Osteoblast (primary cell): ENCODE data around the gene PRMT2. TPM values are rescaled to one million over a fixed set of nuclear protein-coding genes. Genes with fewer than 3 reads are reported as not detected.
A peak's percentile ranks its signal among the peaks of the same experiment; 100 is the strongest.

ENCODE experiments used
- DNase-seq: peaks from one replicate; pipeline ENCODE4 v3.0.0; 2011; ENCODE audit warnings: low spot score, mixed read lengths; ENCODE audit not compliant: insufficient read length; ENCODE audit errors: missing footprints
- H2AFZ ChIP-seq: 2 replicates; pipeline ENCODE4 v1.6.0; 2011; ENCODE audit warnings: mild to moderate bottlenecking, low read length
- H3K27ac ChIP-seq: 2 replicates; pipeline ENCODE4 v1.5.1; 2011; ENCODE audit warnings: mild to moderate bottlenecking, low read depth, low read length, moderate library complexity
- H3K27me3 ChIP-seq: 2 replicates; pipeline ENCODE4 v1.6.0; 2012; ENCODE audit warnings: mild to moderate bottlenecking, control low read depth, inconsistent platforms, low read length, moderate library complexity; ENCODE audit not compliant: insufficient read depth
- H3K36me3 ChIP-seq: 2 replicates; pipeline ENCODE4 v1.5.1; 2011; ENCODE audit warnings: mild to moderate bottlenecking, low read length, control low read depth, moderate library complexity; ENCODE audit not compliant: insufficient read depth
- H3K4me1 ChIP-seq: 2 replicates; pipeline ENCODE4 v1.5.1; 2011; ENCODE audit warnings: mild to moderate bottlenecking, low read length, control low read depth, moderate library complexity; ENCODE audit not compliant: insufficient read depth
- H3K4me2 ChIP-seq: 2 replicates; pipeline ENCODE4 v1.6.0; 2011; ENCODE audit warnings: mild to moderate bottlenecking, low read length; ENCODE audit not compliant: insufficient read depth
- H3K4me3 ChIP-seq: fragments of 200-600 bp; sonication (generic); 3 replicates; pipeline ENCODE4 v1.5.1; 2012; ENCODE audit warnings: mild to moderate bottlenecking, low read length, inconsistent platforms; ENCODE audit not compliant: insufficient read depth
- H3K79me2 ChIP-seq: 2 replicates; pipeline ENCODE4 v1.6.0; 2012; ENCODE audit warnings: mild to moderate bottlenecking, low read length, control low read depth, inconsistent platforms; ENCODE audit not compliant: insufficient read depth
- H3K9me3 ChIP-seq: 2 replicates; pipeline ENCODE4 v1.5.1; 2011; ENCODE audit warnings: low read depth, low read length, control low read depth
- H4K20me1 ChIP-seq: 2 replicates; pipeline ENCODE4 v1.6.0; 2012; ENCODE audit warnings: mild to moderate bottlenecking, low read length, control low read depth; ENCODE audit not compliant: insufficient read depth
- total RNA-seq: library from RNA; depleted of rRNA; stranded (reverse); fragments of >200 nt; gene quantifications from 2 replicates; pipeline ENCODE4 v1.2.3, GENCODE V29; 2012
- TF ChIP-seq, protein P1 (sequence below): IDR thresholded peaks from 2 replicates; pipeline ENCODE4 v1.5.1; 2011; ENCODE audit warnings: mild to moderate bottlenecking, low read depth, low read length, moderate library complexity; ENCODE audit errors: extremely low read depth

Gene PRMT2
- total RNA-seq, 1 donor: 134 TPM

DNA sequence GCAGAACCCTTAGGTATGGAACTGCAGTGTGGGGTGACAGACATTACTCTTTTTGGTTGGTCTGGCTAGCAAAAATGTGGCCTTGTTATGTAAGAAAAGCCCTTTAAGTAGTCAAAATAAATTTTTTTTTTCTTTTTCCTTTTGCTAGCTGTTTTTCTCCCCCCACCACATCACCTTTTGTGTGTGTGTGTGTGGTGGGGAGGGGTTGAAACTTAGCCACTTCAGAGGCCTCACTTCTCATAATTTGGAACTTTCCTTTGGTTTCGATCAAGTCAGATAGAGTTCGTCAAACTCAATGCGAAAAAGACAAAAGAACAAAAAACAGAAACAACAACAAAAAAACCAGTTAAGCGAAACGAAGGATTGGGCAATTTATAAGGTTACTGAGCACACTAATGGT, 1.9 kb upstream of the PRMT2 start:
- H3K36me3 ChIP-seq: peaks cover 6% of the 10 kb centered on the region
- H3K4me2 ChIP-seq: no peak overlapping the region
- peak overlapping the region; percentile 50 for H2AFZ ChIP-seq
- H3K27ac ChIP-seq: no peak overlapping the region
- H3K4me3 ChIP-seq: no peak overlapping the region
- H3K79me2 ChIP-seq: peaks cover 29% of the 10 kb centered on the region
- H3K27me3 ChIP-seq: no peaks in the 10 kb centered on the region
- H3K4me1 ChIP-seq: peaks cover 34% of the 10 kb centered on the region
- TF ChIP-seq, protein P1, sequence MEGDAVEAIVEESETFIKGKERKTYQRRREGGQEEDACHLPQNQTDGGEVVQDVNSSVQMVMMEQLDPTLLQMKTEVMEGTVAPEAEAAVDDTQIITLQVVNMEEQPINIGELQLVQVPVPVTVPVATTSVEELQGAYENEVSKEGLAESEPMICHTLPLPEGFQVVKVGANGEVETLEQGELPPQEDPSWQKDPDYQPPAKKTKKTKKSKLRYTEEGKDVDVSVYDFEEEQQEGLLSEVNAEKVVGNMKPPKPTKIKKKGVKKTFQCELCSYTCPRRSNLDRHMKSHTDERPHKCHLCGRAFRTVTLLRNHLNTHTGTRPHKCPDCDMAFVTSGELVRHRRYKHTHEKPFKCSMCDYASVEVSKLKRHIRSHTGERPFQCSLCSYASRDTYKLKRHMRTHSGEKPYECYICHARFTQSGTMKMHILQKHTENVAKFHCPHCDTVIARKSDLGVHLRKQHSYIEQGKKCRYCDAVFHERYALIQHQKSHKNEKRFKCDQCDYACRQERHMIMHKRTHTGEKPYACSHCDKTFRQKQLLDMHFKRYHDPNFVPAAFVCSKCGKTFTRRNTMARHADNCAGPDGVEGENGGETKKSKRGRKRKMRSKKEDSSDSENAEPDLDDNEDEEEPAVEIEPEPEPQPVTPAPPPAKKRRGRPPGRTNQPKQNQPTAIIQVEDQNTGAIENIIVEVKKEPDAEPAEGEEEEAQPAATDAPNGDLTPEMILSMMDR: no peak
- DNase-seq: no peak
- no peaks in the 10 kb centered on the region for H3K9me3 ChIP-seq
- peaks cover 23% of the 10 kb centered on the region for H4K20me1 ChIP-seq

DNA sequence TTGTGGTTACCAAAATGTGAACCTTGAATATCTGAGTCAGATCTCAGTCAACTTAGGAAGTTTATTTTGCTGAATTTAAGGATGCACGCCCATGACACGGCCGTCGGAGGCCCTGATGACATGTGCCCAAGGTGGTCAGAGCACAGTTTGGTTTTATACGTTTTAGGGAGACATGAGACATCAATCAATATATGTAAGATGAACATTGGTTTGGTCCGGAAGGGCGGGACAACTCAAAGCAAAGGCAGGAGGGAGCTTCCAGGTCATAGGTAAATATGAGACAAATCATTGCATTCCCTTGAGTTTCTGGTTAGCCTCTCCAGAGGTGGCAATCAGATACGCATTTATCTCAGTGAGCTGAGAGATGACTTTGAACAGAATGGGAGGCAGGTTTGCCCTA, 1.0 kb upstream of the PRMT2 start:
- Histone ChIP-seq H4K20me1 (peaks cover 30% of the 10 kb centered on the region), H3K4me1 (peaks cover 37% of the 10 kb centered on the region), H3K27me3 (no peaks in the 10 kb centered on the region), H3K36me3 (peaks cover 6% of the 10 kb centered on the region), H2AFZ (peak overlapping the region; percentile 93), H3K4me3 (peak overlapping the region; percentile 88), H3K4me2 (peak overlapping the region; percentile 92), H3K79me2 (peaks cover 38% of the 10 kb centered on the region), H3K9me3 (no peaks in the 10 kb centered on the region), H3K27ac (peak overlapping the region; percentile 90)
- TF ChIP-seq, protein P1: no peak
- no peak for DNase-seq

GRCh38 chr21:46634966-46635323, 529 bp upstream of the PRMT2 start:
- Histone ChIP-seq H3K79me2 (peaks cover 43% of the 10 kb centered on the region), H4K20me1 (peaks cover 36% of the 10 kb centered on the region), H2AFZ (peak overlapping the region; percentile 93), H3K4me2 (peak overlapping the region; percentile 92), H3K4me1 (peaks cover 37% of the 10 kb centered on the region), H3K27me3 (no peaks in the 10 kb centered on the region), H3K4me3 (peak overlapping the region; percentile 88), H3K36me3 (peaks cover 6% of the 10 kb centered on the region), H3K27ac (peak overlapping the region; percentile 90), H3K9me3 (no peaks in the 10 kb centered on the region)
- DNase-seq: peak; percentile 81
- TF ChIP-seq, protein P1: peak; percentile 24

DNA sequence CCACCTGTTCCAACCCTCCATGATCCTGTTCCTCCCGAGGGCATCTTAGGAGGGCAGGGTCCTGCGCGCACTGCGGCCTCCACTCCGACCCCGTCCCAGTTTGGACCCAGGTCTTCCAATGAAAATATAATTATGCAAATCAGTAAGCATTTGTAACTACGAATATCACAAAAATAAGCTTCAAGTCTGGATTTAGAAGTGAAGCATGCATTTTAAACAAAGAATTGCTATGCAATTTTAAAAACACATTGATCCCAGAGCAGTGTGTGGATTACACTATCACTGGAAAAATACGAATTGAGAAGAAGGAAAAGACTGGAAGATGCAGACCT, 673 bp downstream of the PRMT2 start:
- peaks cover 37% of the 10 kb centered on the region for H3K4me1 ChIP-seq
- H3K36me3 ChIP-seq: peaks cover 11% of the 10 kb centered on the region
- peak overlapping the region; percentile 90 for H3K27ac ChIP-seq
- TF ChIP-seq, protein P1: no peak
- H3K9me3 ChIP-seq: no peaks in the 10 kb centered on the region
- H2AFZ ChIP-seq: peak overlapping the region; percentile 91
- H3K4me3 ChIP-seq: peak overlapping the region; percentile 88
- H3K79me2 ChIP-seq: peaks cover 52% of the 10 kb centered on the region
- peaks cover 44% of the 10 kb centered on the region for H4K20me1 ChIP-seq
- peak overlapping the region; percentile 92 for H3K4me2 ChIP-seq
- H3K27me3 ChIP-seq: no peaks in the 10 kb centered on the region
- no peak for DNase-seq
